ENCODE data around the gene PALLD. TPM values are rescaled to one million over a fixed set of nuclear protein-coding genes. Genes with fewer than 3 reads are reported as not detected.

The PALLD gene
- total RNA-seq, 1 experiment from 2014 or later = 27.6 TPM

DNA sequence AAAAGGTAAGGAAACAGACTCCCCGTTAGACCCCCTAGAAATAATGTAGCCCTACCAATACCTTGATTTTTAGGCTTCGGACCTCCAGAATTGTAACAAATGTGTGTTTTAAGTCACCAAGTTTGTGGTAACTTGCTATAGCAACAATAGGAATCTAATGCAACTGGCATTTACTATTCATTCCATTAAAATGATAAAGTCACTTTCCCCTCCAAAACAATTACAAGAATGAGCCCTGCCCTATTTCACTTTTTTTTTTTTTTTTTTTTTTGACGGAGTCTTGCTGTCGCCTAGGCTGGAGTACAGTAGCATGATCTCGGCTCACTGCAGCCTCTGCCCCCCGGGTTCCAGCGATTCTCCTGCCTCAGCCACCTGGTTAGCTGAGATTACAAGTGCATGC is 13.0 kb upstream of the PALLD start:
- Mint-ChIP-seq H3K4me3 (ENCODE audit: low read depth, unreplicated experiment) (no peak overlapping the region), H3K27ac (ENCODE audit: unreplicated experiment) (peak overlapping the region; percentile 43), H3K36me3 (ENCODE audit: insufficient read depth, unreplicated experiment) (peaks cover 16% of the 10 kb centered on the region), H3K9me3 (ENCODE audit: low read depth, unreplicated experiment) (no peaks in the 10 kb centered on the region), H3K27me3 (ENCODE audit: unreplicated experiment) (no peaks in the 10 kb centered on the region), H3K4me1 (ENCODE audit: low read depth, unreplicated experiment) (peaks cover 51% of the 10 kb centered on the region)
- intact Hi-C loops (cut with micrococcal nuclease; ENCODE audit: unreplicated experiment) = no loop called here
- CTCF ChIA-PET = no interaction called here
- no TSS peak for BruUV-seq (replicated peaks)
- DNase-seq = no peak
- TF ChIP-seq, protein P1, sequence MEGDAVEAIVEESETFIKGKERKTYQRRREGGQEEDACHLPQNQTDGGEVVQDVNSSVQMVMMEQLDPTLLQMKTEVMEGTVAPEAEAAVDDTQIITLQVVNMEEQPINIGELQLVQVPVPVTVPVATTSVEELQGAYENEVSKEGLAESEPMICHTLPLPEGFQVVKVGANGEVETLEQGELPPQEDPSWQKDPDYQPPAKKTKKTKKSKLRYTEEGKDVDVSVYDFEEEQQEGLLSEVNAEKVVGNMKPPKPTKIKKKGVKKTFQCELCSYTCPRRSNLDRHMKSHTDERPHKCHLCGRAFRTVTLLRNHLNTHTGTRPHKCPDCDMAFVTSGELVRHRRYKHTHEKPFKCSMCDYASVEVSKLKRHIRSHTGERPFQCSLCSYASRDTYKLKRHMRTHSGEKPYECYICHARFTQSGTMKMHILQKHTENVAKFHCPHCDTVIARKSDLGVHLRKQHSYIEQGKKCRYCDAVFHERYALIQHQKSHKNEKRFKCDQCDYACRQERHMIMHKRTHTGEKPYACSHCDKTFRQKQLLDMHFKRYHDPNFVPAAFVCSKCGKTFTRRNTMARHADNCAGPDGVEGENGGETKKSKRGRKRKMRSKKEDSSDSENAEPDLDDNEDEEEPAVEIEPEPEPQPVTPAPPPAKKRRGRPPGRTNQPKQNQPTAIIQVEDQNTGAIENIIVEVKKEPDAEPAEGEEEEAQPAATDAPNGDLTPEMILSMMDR (IDR thresholded peaks at IDR 0.05; ENCODE audit: unreplicated experiment) = no peak

DNA sequence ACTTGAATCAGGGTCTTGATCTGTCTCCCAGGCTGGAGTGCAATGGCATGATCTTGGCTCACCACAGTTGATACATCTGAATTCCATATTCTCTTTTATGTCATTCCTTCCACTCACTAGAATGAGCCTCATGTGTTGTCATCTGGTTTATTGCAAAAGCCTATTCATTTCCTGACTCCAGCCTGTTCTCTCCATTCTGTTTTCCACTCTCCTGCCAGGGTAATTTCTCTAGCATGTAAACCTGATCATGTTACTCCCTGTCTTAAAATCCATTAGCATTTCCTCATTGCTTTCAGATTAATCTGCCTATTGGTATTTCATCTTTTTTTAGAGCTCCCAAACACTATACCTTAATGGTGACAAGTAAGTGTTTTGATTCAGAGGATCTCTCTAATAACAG is 12.2 kb upstream of the PALLD start:
- TF ChIP-seq, protein P1 (IDR thresholded peaks at IDR 0.05; ENCODE audit: unreplicated experiment) = no peak
- DNase-seq = no peak
- CTCF ChIA-PET = no interaction called here
- H3K9me3 Mint-ChIP-seq (ENCODE audit: low read depth, unreplicated experiment) = no peaks in the 10 kb centered on the region
- no peak overlapping the region for H3K4me3 Mint-ChIP-seq (ENCODE audit: low read depth, unreplicated experiment)
- BruUV-seq (replicated peaks) = no TSS peak
- H3K27ac Mint-ChIP-seq (ENCODE audit: unreplicated experiment) = peak overlapping the region; percentile 70
- H3K4me1 Mint-ChIP-seq (ENCODE audit: low read depth, unreplicated experiment) = peaks cover 48% of the 10 kb centered on the region
- H3K36me3 Mint-ChIP-seq (ENCODE audit: insufficient read depth, unreplicated experiment) = peaks cover 16% of the 10 kb centered on the region
- intact Hi-C loops (cut with micrococcal nuclease; ENCODE audit: unreplicated experiment) = no loop called here
- no peaks in the 10 kb centered on the region for H3K27me3 Mint-ChIP-seq (ENCODE audit: unreplicated experiment)

DNA sequence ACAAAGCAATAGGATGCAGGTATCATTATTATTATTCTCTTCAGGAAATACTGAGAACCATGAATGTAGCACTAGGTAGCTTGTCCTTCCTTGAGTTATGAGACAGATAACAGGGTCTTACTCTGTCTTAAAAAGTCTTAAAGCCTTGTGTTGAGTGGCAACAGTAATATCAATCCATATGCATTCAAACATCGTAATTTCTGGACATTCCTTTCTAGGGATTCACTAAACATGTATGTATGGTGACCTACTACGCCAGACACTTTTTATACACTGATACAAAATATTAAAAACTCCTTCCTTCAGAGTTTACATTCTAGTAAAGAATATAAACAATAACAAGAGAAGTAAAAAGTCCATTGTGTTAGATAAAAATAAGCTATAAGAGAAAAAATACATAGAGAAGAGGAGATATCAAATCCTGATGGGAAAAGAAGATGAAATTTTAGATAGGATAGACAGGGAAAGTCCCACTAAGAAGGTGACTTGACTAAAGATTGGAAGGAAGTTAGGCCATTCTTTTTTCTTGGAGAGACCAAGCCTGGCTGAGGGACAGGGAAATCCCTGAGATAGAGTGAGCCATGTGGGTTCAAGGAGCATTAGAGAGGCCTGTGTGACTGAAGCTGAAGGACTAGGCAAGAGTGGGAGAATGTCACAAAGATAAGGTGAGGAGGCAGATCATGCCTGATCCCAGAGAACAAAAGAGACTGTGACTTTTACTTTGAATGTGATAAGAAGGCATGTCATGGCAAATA is 11.5 kb upstream of the PALLD start:
- DNase-seq = no peak
- H3K4me1 Mint-ChIP-seq (ENCODE audit: low read depth, unreplicated experiment) = peaks cover 48% of the 10 kb centered on the region
- no peak overlapping the region for H3K4me3 Mint-ChIP-seq (ENCODE audit: low read depth, unreplicated experiment)
- TF ChIP-seq, protein P1 (IDR thresholded peaks at IDR 0.05; ENCODE audit: unreplicated experiment) = no peak
- CTCF ChIA-PET = no interaction called here
- BruUV-seq (replicated peaks) = no TSS peak
- no peaks in the 10 kb centered on the region for H3K9me3 Mint-ChIP-seq (ENCODE audit: low read depth, unreplicated experiment)
- intact Hi-C loops (cut with micrococcal nuclease; ENCODE audit: unreplicated experiment) = no loop called here
- peak overlapping the region; percentile 57 for H3K27ac Mint-ChIP-seq (ENCODE audit: unreplicated experiment)
- H3K27me3 Mint-ChIP-seq (ENCODE audit: unreplicated experiment) = no peaks in the 10 kb centered on the region
- peaks cover 9% of the 10 kb centered on the region for H3K36me3 Mint-ChIP-seq (ENCODE audit: insufficient read depth, unreplicated experiment)

DNA sequence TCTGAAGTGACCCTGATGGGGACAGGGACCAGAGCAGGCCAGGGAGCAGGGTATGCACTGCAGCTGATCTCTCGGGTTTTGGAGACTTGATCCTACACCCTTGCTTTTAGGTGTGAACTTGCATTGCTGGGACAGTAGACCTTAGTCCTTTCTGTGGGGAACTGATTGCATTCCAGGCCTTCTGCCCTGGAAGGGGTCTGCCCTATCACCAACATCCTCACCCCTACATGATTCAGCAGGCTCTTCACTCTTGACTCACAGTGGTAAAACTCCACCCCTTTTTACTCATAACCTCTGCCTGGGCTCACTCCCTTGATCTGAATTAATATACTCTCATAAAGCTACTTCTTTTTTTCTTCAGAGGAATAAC is 10.0 kb upstream of the PALLD start:
- Mint-ChIP-seq H3K4me1 (ENCODE audit: low read depth, unreplicated experiment) (peaks cover 44% of the 10 kb centered on the region), H3K36me3 (ENCODE audit: insufficient read depth, unreplicated experiment) (no peaks in the 10 kb centered on the region), H3K27ac (ENCODE audit: unreplicated experiment) (peak overlapping the region; percentile 77), H3K27me3 (ENCODE audit: unreplicated experiment) (no peaks in the 10 kb centered on the region), H3K4me3 (ENCODE audit: low read depth, unreplicated experiment) (peak overlapping the region; percentile 45), H3K9me3 (ENCODE audit: low read depth, unreplicated experiment) (no peaks in the 10 kb centered on the region)
- intact Hi-C loops (cut with micrococcal nuclease; ENCODE audit: unreplicated experiment) = no loop called here
- no peak for DNase-seq
- CTCF ChIA-PET = interaction anchor here (0.8 to 1.2 kb wide), 4 partner anchors 9 to 102 kb away, joined by 3 to 4 read pairs (median 3); partner anchors contain the start of gene PALLD
- BruUV-seq (replicated peaks) = no TSS peak
- TF ChIP-seq, protein P1 (IDR thresholded peaks at IDR 0.05; ENCODE audit: unreplicated experiment) = no peak

Data from Calu3 (cell line).